HPDE6-E6E7 (cell line): ENCODE results near the gene PPP6R2.

ENCODE experiments used
- DNase-seq: peaks from one replicate; pipeline ENCODE4 v3.0.0; 2011; ENCODE audit warnings: missing footprints; ENCODE audit errors: extremely low spot score

PPP6R2 gene, protein sequence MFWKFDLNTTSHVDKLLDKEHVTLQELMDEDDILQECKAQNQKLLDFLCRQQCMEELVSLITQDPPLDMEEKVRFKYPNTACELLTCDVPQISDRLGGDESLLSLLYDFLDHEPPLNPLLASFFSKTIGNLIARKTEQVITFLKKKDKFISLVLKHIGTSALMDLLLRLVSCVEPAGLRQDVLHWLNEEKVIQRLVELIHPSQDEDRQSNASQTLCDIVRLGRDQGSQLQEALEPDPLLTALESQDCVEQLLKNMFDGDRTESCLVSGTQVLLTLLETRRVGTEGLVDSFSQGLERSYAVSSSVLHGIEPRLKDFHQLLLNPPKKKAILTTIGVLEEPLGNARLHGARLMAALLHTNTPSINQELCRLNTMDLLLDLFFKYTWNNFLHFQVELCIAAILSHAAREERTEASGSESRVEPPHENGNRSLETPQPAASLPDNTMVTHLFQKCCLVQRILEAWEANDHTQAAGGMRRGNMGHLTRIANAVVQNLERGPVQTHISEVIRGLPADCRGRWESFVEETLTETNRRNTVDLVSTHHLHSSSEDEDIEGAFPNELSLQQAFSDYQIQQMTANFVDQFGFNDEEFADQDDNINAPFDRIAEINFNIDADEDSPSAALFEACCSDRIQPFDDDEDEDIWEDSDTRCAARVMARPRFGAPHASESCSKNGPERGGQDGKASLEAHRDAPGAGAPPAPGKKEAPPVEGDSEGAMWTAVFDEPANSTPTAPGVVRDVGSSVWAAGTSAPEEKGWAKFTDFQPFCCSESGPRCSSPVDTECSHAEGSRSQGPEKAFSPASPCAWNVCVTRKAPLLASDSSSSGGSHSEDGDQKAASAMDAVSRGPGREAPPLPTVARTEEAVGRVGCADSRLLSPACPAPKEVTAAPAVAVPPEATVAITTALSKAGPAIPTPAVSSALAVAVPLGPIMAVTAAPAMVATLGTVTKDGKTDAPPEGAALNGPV

DNA sequence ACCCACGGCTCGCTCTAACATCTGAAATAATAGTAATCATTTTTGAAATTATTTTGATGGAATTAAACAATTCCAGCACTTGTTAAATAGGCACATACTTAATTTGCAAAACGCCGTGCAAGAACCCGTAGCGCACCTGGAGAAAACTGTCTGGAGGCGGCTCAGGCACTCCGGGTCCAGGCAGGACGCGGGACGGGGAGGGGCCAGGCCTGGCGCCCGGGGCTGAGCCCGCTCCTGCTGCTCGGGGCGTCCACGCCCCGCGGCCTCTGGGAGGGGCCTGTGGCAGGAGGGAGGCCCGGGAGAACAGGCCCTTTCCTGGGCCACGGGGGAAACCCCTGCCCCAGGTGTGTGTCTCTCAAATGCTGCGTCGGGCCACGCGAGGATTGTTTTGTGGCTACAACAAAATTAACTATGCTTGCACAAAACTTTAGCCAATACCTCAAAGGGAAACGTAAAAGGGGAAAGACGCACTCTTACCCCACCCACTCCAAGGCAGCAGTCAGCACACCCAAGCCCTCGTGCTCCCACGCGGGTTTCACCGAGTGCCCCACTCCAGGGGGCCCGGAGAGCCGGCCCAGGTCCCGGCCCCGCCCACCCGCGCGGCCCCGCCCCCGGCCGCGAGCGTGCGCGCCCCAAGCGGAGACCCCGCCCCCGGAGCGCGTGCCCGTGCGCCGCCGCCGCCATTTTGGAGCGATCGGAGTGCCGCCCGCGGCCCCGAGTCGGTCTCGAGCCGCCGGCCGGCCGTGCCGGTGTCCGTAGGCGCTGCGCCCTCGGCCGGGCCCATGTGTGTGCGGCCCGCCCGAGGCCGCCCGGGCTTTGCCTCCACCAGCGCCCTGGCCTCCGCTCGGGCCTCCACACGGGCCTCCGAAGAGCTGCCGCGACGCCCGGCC is at the start of gene PPP6R2:
TSS of gene PPP6R2 (plus strand) at position 677 of the 890 bp plus-strand sequence. CDS start 50,582 bp downstream, outside the sequence.
- peak; percentile 38 for DNase-seq

DNA sequence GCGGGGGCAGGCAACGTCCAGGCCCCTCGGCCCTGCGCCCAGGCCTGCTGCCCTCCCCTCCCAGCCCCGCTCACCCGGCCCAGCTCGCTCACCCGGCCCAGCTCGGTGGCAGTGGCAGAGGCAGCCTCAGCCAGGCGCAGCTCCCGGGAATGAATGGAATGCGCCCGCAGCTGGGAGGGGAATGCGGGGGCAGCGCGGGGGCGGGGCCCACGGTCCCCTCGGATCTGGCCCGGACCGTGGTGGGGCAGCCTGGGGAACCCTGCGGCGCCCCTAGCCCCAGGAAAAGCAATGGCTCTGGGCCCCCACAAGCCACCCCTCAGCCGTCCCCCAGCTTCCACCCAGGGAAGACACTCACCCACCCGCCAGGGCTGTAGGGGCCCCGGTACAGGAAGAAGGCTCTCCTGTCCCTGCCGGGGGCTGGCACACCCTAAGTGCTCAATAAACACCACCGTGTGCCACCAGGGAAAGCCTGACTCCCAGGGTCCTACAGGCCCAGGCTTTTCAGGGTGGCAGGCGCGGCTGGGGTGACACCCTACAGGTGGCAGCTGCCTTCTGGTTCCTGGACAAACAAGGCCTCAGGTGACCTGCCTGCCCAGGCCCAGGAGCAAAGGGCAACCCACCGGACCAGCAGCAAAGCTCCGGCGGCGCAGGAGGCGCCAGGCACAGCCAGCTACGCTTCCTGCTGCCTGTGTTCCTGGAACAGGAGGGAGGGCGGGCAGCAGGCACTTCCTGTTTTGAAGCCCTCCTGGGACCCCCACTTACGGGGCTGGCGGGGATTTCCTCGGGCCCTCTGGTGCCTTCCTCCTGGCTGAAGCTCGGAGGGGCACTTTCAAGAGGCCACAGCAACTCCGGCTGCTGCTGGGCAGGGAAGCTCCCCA is 49.4 kb upstream of the PPP6R2 start:
- no peak for DNase-seq

DNA sequence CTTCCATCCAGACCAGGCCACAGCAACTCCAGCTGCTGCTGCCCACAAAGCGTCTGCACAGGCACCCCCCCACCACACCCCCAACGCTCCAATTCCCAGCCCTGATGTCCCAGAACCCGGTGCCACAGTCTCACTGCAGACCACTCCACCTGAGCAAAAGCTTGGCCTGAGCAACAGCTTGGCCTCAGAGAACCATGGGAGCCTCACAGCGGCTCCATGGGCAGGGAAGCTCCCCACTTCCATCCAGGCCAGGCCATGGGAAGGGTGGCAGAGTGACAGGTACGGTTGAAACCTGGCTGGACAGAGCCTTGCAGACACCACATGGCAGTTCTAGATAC is 48.8 kb upstream of the PPP6R2 start:
- DNase-seq, result no peak

DNA sequence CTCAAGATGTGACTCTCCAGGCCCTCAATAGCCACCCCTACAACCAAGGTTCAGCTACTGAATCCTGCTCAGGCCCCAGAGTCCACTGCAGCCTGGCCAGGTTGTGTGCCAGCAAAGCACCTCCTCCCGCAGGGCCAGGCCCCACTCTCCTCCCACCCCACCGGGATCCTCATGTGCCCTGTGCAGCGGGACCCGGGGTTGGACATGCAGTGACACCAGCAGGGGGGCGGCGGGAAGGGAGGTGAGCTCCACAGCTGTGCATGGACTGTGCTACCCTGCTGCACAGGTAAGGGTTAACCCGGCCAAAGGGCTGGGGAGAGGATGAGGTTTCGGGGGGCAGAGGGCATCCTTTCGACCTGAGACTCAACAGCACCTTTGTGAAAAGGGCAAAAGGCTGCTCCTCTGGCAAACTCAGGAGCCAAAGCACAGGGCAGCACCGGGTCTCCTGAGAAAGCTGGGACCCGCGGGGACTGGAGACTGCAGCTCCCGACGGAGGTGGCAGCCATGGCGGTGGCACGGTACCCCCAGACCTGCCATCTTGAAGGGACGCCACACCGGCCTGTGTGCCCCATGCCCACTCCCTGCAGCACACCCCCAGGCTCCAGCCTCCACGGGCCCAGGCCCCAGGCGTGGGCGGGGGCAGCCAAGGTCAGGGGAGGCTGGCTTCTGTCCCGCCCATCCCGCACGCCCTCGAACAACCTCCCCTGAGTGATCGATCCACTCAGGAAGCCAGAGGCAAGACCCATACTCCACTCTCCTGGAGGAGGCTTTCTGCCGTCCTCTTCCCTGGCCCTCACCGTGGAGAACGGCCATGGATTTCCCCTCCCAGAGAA is 46.3 kb upstream of the PPP6R2 start:
- DNase-seq, result no peak

DNA sequence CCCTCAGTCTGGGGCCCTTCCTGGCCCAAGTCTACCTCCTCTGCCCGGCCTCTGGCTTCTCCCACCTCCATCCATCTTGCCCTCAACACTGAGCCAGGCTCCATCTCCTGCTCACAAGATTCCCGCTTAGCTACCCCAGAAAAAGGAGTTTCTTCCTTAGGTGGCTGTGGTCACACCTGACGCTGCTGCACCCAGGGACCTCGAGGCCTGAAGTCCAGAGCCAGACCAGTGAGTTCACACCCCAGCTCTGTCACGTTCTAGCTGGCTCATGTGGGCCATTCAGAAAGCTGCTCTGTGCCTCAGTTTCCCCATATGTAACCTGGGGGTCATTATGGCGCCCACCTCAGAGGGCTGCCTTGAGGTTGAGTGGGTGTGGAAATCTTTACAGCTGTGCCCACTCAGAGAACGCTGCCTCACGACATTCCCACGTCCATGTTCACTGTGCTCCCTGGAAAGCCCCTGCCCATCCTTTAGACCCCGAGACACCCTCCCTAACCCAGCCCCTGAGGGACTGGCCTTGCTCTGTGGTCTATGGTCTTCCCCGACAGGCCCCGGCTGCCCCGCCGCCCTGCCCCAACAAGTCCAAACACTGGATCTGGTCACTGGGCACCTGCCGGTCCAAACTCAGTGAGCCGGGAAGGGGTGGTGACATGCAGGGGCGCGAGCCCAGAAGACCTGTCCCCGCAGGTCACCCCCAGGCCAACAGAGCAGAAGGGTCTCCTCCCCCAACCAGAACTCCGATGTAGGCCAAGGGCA is 45.4 kb upstream of the PPP6R2 start:
- DNase-seq, result no peak

DNA sequence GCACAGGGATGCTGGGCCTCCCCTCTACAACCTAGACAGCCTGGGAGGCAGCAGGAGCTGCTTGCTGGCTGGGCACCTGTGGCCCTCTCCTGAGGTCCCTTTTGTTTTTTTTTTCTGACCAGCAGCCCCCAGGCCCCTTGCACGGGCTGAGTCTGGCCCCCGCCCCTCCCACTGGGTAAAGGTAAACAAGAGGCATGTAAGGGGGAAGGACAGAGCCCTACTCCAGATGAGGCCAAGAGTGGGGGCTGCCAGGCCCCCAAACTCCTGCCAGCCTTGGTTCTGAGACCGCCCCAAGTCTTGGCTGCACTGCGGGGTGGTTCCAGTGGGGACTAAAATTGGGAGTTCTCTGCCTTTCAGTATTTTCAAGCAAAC is 44.9 kb upstream of the PPP6R2 start:
- DNase-seq, result no peak

DNA sequence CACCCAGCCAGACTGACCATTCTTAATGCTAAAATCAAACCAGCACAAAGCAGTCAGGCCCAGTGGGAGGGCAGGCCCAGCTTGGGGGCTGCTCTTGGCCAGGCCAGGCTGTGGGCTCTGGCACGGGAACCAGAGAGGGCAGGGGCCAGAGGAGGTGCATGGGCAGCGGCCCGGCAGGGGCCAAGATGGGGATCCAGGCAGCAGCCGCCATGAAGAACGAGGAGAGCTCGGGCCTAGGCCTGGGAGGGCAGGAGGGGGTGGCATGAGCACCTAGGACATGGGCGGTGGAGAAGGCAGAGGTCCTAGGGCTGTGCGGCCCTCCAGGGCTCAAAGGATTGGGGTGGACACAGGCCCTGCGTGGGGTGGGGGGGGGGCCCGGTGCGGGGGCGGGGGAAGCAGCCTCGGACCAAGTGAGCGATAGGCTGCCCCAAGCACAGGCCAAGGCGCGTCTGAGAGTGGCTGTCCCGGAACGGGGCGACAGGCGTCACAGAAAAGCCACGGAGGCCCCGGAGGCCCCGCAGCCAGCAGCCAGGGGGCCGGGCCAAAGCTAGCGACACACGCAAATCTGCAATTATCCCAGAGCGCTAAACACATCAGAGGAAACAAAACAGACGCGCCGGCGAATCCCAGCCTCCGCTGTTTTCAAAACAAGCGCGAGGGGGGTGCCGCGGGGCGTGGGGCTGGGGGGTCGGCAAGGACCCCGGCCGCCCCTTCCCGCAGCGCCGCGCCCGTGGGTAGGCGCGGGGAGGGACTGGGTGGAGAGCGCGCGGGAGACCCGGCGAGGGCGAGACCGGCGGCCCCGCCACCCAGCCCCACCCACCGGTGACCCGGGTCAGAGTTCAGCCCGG is 44.0 kb upstream of the PPP6R2 start:
- no peak for DNase-seq

DNA sequence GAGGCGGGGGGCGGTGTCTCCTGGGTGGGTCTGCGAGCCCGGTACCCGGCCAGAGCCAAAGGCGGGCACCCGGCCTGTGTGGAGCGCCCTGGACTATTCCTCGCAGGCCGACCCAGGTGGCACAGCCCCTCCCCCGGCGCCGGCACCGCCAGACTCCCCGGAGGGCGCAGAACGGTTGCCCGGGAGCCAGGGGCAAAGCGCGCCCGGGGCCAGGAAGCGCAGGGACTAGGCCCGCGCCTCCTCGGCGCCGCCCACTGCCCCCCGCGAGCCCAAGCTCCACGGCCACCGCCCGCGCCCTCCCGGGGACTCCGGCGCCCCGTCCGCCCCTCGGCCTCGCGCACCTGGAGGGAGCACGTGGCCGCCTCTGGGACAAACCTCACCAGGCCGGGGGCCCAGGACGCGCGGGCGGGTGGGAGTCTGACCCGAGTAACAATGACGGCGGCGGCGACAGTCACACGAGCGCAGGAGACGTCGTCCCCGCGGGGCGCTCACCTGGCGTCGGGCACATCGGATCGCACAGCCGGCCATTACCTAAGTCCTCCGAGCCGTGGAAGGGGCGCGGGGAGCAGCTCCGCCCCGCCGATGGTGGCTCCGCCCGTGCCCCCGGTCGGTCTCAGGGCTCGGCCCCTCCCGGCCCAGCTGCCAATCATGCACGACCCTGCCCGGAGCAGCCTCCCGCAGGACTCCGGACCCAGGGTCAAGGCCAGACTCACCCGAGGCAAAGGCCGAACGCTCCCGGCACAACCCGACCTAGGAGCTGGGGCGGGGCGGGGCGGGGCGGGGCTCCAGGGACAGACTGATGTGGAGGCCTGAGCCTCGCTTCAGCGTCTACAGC is 43.1 kb upstream of the PPP6R2 start:
- no peak for DNase-seq

DNA sequence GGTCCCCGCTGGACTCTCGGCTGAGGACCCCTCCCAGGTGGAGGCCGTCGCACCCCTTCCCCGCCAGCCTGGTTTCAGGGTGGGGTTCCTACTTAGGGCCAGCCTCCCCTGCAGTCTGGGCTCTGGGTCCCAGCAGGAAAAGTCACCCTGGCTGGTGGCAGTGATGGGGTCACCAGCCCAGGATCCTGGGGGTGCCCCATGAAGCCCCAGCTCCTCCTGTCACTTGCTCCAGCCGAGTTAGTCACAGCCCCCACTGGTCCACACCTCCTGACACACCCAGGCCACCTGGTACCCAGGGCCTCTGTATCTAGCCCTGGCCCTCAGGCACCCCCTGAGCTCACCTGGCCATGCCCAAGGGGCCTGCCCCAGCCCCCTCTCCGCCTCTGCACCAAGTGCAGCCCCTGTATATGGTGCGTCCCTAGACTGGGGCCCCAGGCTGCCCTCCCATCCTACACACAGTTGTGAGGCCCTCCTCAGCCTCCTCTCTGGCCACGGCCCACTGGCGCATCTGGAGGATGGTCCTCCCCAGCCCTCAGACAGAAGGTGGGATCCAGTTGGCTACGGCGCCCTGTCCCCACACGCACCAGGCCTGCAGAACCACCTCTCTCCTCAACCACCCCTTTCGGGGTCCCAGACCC is 42.4 kb upstream of the PPP6R2 start:
- no peak for DNase-seq

DNA sequence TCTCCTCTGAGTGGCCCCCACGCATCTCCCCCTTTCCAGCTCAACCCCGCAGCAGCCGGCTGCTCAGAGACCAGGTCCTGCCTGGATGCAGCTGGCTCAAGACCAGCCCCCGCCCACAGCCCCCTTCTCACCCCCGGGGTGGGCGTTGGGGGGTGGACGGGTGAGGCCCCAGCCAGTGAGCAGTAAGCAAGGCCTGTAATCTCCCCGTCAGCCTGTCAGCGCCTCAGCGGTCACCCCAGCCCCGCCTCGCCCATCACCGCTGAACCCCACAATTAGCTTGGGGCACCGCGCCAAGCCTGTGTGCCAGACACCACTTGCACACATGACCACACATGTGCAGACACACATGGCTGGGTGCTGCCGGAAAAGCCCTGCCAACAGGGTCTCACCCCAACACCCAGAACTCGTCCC is 41.5 kb upstream of the PPP6R2 start:
- DNase-seq, result no peak

DNA sequence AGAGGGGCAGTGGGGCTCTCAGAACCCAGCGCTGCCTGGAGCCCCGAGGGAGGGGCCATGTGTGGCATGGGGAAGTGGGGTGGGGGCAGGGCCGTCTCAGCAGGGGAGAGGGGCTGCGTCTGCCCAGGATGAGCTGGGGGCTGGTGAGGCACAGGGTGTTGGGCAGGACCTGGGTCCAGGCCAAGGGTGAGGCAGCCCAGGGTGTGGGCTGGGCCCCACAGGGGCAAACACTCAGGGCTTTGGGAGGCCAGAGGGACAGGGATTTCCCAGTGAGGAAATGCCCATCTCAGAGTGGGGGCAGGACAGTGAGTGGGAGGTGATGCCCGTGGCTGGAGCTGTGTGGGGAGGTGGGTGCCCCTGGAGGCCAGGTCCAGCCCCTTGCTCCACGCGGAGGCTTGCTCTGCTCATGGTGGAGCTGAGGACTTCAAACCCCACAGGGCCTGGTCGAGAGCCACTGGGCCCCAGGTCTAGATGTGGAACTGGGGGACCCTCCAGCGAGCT is 41.0 kb upstream of the PPP6R2 start:
- DNase-seq, result no peak

DNA sequence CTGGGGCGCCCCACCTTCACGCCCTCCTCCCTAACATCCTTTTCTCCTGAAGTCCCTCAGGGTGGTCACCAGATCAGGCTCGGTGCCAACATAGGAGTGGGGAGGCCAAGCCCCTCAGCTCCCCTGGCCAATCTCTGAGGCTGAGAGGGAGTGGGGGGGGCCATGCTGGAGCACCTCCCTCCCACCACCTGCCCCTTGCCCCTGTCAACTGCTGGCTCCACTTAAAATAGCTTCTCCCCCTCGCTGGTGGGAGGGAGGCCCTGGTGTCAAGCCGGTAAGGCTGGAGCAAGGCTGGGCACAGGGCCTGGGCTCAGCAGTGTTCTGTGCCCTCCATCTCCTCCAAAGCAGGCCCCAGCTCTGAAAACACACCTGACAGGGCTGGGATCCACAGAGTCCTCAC is 40.6 kb upstream of the PPP6R2 start:
- DNase-seq, result no peak

DNA sequence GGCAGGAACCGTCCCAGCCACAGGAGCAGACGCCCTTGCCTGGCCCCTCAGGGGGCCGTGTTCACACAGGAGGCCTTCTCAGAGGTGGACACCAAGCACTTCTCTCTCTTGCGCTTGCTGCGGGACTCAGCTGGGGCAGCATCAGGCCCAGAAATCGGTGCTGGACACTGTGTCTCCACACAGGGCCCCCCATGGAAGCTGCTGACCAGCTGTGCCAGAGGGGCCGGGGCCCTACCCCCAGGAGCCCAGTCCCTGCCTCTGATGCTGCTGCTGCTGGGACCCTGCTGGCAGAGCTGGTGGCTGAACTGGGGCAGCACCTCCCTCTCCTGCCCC is 39.6 kb upstream of the PPP6R2 start:
- DNase-seq, result no peak

DNA sequence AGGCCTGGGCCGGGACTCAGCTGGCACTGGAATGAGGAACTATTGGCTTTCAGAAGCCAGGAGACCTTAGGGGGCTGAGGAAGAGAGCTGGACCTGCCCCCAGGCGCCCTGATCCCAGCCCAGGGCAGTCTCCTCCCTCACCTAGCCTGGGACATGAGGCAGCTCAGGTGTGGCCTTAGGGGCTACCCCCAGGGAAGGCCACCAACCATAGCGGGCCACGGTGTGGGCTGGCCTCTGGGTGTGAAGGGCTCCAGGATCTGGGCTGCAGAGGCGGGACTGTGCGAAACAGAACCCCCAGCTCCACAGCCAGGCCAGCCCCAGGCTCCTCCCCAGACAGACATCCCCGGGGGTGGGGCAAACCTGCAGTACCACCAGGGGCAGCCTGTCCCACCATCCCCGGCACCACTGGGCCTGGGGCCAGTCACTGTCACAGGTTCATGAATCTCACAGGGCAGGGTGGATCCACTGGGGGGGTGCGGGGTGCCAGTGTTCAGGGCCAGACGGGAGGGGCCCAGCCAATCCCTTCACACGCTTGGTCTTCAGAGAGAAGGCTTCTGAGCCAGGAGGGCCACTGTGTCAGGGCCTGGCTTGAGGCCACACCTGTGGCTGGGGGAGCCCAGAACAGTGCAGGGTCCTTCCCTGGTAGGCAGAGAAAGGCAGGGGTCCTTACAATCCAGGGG is 39.1 kb upstream of the PPP6R2 start:
- peak; percentile 40 for DNase-seq

DNA sequence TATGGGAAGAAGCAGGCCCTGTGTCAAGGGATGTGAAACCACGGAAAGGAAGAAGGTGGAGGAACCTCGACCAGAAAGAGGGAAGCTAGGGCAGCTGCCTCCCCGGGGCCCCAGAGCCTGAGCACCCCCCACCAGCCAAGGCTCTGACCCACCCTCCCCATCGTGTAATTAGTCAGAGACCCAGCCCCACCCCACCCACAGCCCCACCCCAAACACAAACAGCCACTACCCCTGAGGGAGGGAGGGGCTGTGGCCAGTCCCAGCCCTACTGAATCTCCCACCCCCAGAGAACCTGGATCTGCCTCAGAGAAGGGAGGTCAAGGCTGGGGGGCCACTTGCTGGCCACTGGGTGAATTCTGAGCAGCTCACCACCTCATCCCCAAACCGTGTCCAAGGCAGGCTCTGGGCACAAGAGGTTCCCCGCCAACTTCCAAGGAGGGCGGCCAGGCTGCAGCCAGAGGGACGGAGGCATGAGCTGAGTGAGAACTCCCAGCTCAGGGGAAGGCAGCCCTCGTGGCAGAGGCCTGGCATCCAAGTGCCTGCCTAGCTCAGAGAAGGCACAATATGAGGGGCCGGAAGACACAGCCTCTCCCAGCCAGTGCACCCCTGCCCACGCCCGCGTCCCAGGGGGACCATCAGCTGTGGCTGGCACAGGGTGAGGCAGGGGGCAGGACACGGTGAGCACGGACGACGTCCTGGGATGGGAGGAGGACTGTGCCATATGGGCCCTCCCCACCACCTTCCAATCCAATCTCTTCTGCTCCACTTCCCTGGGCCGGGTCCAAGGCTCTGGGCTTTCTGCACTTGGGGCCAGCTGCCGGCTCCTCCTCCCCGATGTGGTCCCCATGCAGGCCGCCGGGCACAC is 38.4 kb upstream of the PPP6R2 start:
- DNase-seq, result peak; percentile 50
